SK-N-MC (cell line): ENCODE data around the gene KRIT1.

Source experiments
- DNase-seq: peaks from one replicate; pipeline ENCODE4 v3.0.0-alpha.2; 2011; ENCODE audit warnings: low read depth, low spot score
- H3K27ac ChIP-seq: fragments of 200-600 bp; sonication (generic); 2 replicates; pipeline ENCODE4 v1.5.1; 2016; ENCODE audit warnings: mixed run types
- H3K36me3 ChIP-seq: fragments of 200-600 bp; sonication (generic); 2 replicates; pipeline ENCODE4 v1.6.1; 2017; ENCODE audit warnings: antibody characterized with exemption, low read length, mixed read lengths; ENCODE audit not compliant: insufficient read depth
- H3K4me3 ChIP-seq: fragments of 200-600 bp; sonication (generic); 2 replicates; pipeline ENCODE4 v1.5.1; 2016
- H3K9ac ChIP-seq: fragments of 200-600 bp; sonication (generic); 2 replicates; pipeline ENCODE4 v1.8.0; 2017; ENCODE audit warnings: mixed run types, mixed read lengths; ENCODE audit not compliant: insufficient read length
- H3K9me3 ChIP-seq: fragments of 200-600 bp; sonication (generic); 2 replicates; pipeline ENCODE4 v1.6.1; 2017; ENCODE audit warnings: low read depth, mild to moderate bottlenecking, antibody characterized with exemption, low read length, moderate library complexity, mixed read lengths
- EZH2 ChIP-seq: fragments of 200-600 bp; sonication (generic); IDR thresholded peaks from one replicate; pipeline ENCODE4 v1.6.1; 2017; ENCODE audit warnings: antibody characterized with exemption
- FOXP2 ChIP-seq: optimal IDR thresholded peaks from 2 replicates; pipeline ENCODE3; 2011; ENCODE audit warnings: mild to moderate bottlenecking, moderate library complexity; ENCODE audit not compliant: insufficient read depth; ENCODE audit errors: extremely low read length, control extremely low read depth
- POLR2AphosphoS5 ChIP-seq: IDR thresholded peaks from 2 replicates; pipeline ENCODE4 v1.6.1; 2012; ENCODE audit warnings: mild to moderate bottlenecking, low read depth, low read length, borderline replicate concordance

KRIT1 gene

GRCh38 chr7:92245487-92246359, at the start of gene KRIT1, which contains the start of gene ANKIB1:
Gene KRIT1 (minus strand): TSS chr7:92245914. CDS start chr7:92242135, 3,779 bp downstream.
Gene ANKIB1 (plus strand): TSS chr7:92245974. CDS start chr7:92294979, 49,005 bp downstream.
- peak within 1 kb of the TSS; percentile 90 for H3K9ac ChIP-seq
- DNase-seq: peak; percentile 16
- TF ChIP-seq EZH2: no peak
- TF ChIP-seq POLR2AphosphoS5: peak; percentile 96

GRCh38 chr7:92295391-92295790, 49.7 kb upstream of the KRIT1 start:
- Histone ChIP-seq H3K4me3 (0 out of 2 replicates have a peak overlapping the region, but pooled peaks have one; percentile 3), H3K27ac (peak overlapping the region; percentile 23; the same call in 1 of the 2 replicates), H3K36me3 (0 out of 2 replicates have a peak, but pooled peaks cover 3% of the 10 kb centered on the region), H3K9ac (no peak overlapping the region), H3K9me3 (no peaks in the 10 kb centered on the region)
- TF ChIP-seq POLR2AphosphoS5 (no peak), FOXP2 (no peak), EZH2 (no peak)
- DNase-seq: no peak

More at GRCh38 chr7:92245487-92246359, at the start of gene KRIT1, which contains the start of gene ANKIB1:
- peaks cover 14% of the 10 kb centered on the region for H3K36me3 ChIP-seq
- peak within 1 kb of the TSS; percentile 86 for H3K4me3 ChIP-seq
- no peaks in the 10 kb centered on the region for H3K9me3 ChIP-seq
- H3K27ac ChIP-seq: peak within 1 kb of the TSS; percentile 72; the same call in 1 of the 2 replicates

- TF ChIP-seq EZH2: no peak
- TF ChIP-seq FOXP2: no peak
- no peak for TF ChIP-seq POLR2AphosphoS5
- Histone ChIP-seq H3K9ac (peak overlapping the region; percentile 54), H3K9me3 (no peaks in the 10 kb centered on the region), H3K27ac (peak overlapping the region; percentile 72; the same call in 1 of the 2 replicates), H3K36me3 (0 out of 2 replicates have a peak, but pooled peaks cover 3% of the 10 kb centered on the region), H3K4me3 (peak overlapping the region; percentile 60)
- DNase-seq: no peak
Measured at GRCh38 chr7:92293896-92294590, 48.3 kb upstream of the KRIT1 start.

GRCh38 chr7:92292981-92293380, 47.3 kb upstream of the KRIT1 start:
- Histone ChIP-seq H3K9me3 (no peaks in the 10 kb centered on the region), H3K9ac (no peak overlapping the region), H3K36me3 (no peaks in the 10 kb centered on the region), H3K4me3 (peak overlapping the region; percentile 26; the same call in 1 of the 2 replicates), H3K27ac (peak overlapping the region; percentile 72)
- no peak for DNase-seq
- TF ChIP-seq POLR2AphosphoS5: no peak
- TF ChIP-seq FOXP2: no peak
- no peak for TF ChIP-seq EZH2

GRCh38 chr7:92289321-92289720, 43.6 kb upstream of the KRIT1 start:
- Histone ChIP-seq H3K27ac (no peak overlapping the region), H3K9me3 (0 out of 2 replicates have a peak, but pooled peaks cover 2% of the 10 kb centered on the region), H3K9ac (no peak overlapping the region), H3K36me3 (no peaks in the 10 kb centered on the region; the same call in 1 of the 2 replicates), H3K4me3 (no peak overlapping the region)
- no peak for DNase-seq
- TF ChIP-seq POLR2AphosphoS5: no peak

GRCh38 chr7:92282930-92283329, 37.2 kb upstream of the KRIT1 start:
- H3K9ac ChIP-seq: peak overlapping the region; percentile 56
- H3K9me3 ChIP-seq: 0 out of 2 replicates have a peak, but pooled peaks cover 2% of the 10 kb centered on the region
- TF ChIP-seq EZH2 (no peak), POLR2AphosphoS5 (no peak), FOXP2 (no peak)
- H3K36me3 ChIP-seq: no peaks in the 10 kb centered on the region; the same call in 1 of the 2 replicates
- H3K4me3 ChIP-seq: no peak overlapping the region
- peak overlapping the region; percentile 79 for H3K27ac ChIP-seq
- DNase-seq: no peak

GRCh38 chr7:92282221-92282814, 36.6 kb upstream of the KRIT1 start:
- peak overlapping the region; percentile 56 for H3K9ac ChIP-seq
- H3K27ac ChIP-seq: peak overlapping the region; percentile 79
- TF ChIP-seq POLR2AphosphoS5: no peak
- no peak for TF ChIP-seq FOXP2
- no peak for TF ChIP-seq EZH2
- DNase-seq: no peak
- H3K4me3 ChIP-seq: no peak overlapping the region
- H3K9me3 ChIP-seq: 0 out of 2 replicates have a peak, but pooled peaks cover 2% of the 10 kb centered on the region
- H3K36me3 ChIP-seq: no peaks in the 10 kb centered on the region; the same call in 1 of the 2 replicates
